ENCODE data around the gene APOC3.

Gene APOC3

DNA sequence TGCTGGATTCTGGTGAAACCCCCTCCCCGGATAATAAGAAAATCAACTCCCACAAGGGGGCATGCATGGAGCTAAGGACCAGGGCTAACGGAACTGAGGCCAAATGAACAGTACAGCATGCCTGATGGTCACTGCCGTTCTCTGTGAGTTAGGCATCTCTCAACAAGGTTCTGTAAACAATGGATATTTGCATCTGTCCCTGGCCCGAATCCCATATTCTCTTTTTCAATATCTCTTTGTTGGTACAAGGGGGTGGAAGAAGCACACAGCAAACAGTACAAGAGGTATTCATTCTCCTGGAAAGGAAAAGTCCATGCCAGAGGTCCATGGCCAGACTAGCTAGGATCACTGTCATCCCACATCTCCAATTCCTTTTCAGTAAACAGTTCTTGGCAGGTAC is 39.9 kb downstream of the APOC3 start:
- no peak overlapping the region for H3K4me3 ChIP-seq (ENCODE audit: low read depth, low read length)

- no peak overlapping the region for H3K4me3 ChIP-seq (ENCODE audit: low read depth, low read length)
These were observed 40.3 kb downstream of the APOC3 start for GRCh38 chr11:116870054-116870453.

- H3K4me3 ChIP-seq (ENCODE audit: low read depth, low read length), result no peak overlapping the region
These were observed 41.5 kb downstream of the APOC3 start for GRCh38 chr11:116871248-116871647.

- H3K4me3 ChIP-seq (ENCODE audit: low read depth, low read length), result no peak overlapping the region
These were observed 43.7 kb downstream of the APOC3 start for GRCh38 chr11:116873381-116873780.

GRCh38 chr11:116874251-116874650 is 44.5 kb downstream of the APOC3 start:
- H3K4me3 ChIP-seq (ENCODE audit: low read depth, low read length), result no peak overlapping the region

DNA sequence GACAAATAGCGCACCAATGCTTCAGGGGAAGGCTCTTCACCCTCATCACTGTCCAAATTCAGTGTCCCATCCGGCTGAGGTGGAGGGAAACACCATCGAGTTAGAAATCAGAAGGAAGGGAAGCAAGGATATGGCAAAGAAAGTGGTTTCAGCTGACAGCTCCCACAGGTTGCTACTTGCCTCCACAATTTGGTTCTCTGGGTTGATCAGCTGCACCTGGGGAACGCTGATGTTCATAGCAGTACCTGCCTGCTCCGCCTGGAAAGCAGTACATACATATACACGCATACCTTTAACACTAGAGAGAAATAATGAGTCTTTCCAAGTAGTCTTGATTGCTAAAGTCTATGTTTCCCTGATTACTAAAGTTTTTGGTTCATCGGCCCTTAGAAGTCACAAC is 45.5 kb downstream of the APOC3 start:
- H3K4me3 ChIP-seq (ENCODE audit: low read depth, low read length), result no peak overlapping the region

- H3K4me3 ChIP-seq (ENCODE audit: low read depth, low read length), result no peak overlapping the region
These were observed 46.9 kb downstream of the APOC3 start for GRCh38 chr11:116876656-116877055.

- no peak overlapping the region for H3K4me3 ChIP-seq (ENCODE audit: low read depth, low read length)
These were observed 50.3 kb downstream of the APOC3 start for GRCh38 chr11:116879800-116880625.

DNA sequence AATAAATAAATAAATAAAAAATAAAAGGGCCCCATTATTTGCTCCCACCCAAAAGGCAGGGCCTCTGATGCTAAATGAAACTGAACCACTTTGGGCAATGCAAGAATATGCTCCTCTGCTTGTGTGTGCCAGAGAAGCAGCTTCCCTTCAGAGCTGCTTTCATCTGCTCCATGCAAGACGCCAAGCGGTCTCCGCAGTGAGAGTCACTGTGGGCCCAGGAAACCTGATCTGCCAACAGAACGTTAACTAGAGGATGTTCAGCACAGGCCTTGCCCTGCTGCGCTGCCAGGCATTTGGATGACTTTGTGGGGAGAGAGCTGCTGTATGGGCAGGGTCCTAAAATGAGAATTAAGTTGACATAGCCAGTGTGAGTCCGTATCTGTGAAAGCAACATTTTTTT is 51.4 kb downstream of the APOC3 start:
- no peak overlapping the region for H3K4me3 ChIP-seq (ENCODE audit: low read depth, low read length)

DNA sequence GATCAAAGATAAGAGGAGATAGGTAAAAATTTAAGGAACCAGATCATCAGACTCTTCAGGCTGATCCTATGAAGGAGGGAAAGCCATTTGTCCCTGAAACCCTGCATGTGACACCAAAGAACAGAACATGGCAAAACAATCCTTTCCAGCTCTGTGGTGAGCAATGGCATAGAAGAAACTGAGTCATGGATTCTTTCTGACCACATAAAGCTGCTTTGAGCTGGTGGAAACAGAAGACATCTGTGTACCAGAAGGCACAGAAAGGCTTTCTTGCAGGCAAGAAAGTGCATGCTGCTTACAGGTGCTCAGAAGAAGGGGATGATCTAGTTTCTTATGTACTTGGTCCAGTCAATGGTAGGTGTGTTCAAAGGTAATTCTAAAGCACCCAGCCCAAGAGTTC is 52.7 kb downstream of the APOC3 start:
- H3K4me3 ChIP-seq (ENCODE audit: low read depth, low read length), result no peak overlapping the region
